Placental pericyte (primary cell): ENCODE measurements around the gene RAB6D. TPM values are rescaled to one million over a fixed set of nuclear protein-coding genes. Genes with fewer than 3 reads are reported as not detected.

ENCODE experiments used
- total RNA-seq: library from RNA; depleted of rRNA; stranded (reverse); fragments of >200 nt; gene quantifications from 2 replicates; pipeline ENCODE4 v1.2.3, GENCODE V29; 2012

RAB6D gene
- total RNA-seq: not detected in 2 replicates

DNA sequence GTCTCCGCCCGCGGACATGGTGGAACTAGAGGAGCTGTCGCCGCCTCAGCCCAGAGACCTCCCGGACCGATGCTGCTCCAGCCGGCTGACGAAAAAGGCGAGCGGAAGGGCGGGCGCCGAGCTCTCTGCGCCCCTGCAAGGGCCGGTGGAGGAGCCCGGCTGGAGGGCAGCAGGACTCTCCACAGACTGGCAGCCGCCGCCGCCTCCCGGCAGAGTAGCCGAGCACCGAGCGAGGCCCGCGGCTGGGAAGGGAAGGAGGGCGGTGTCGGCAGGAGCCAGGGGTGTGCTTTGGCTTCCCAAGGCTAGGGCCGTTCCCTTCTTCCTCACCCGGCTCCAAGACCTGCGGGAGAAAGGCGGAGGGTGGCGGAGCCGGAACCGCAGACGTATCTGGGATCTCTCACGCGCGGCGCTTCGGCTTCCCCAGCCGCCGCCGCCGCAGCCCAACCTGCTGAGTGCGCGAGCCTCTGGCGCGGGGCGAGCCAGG, at the start of gene RAB6D:
TSS of gene RAB6D (minus strand) at position 466 of the 484 bp plus-strand sequence. CDS start at position 18, 448 bp downstream.

Other genes starting within 250 kb of the RAB6D start
- not detected in 2 replicates for gene POTEE, start 154.6 kb downstream of the RAB6D start, total RNA-seq
- gene TUBA3D, start 112.0 kb upstream of the RAB6D start, total RNA-seq: not detected in 2 replicates
- 47.5 and 85.6 TPM in 2 replicates for gene MZT2A, start 128.2 kb upstream of the RAB6D start, total RNA-seq
- gene CCDC74A, start 163.7 kb upstream of the RAB6D start, total RNA-seq: 5.9 and 14.0 TPM in 2 replicates